Immature natural killer cell (primary cell): ENCODE results near the gene DCAF6. TPM values are rescaled to one million over a fixed set of nuclear protein-coding genes. Genes with fewer than 3 reads are reported as not detected.

Source experiments
- DNase-seq, 3 donors: peaks; one replicate each; pipeline ENCODE4 v3.0.0; 2022; ENCODE audit warnings: mixed read lengths in 1 of 3
- H3K27ac Mint-ChIP-seq, 6 donors: one replicate each; pipeline ENCODE4 v1.8.0; 2020; ENCODE audit warnings: mixed read lengths in 6 of 6, mild to moderate bottlenecking in 5 of 6, inconsistent platforms in 4 of 6, moderate library complexity in 3 of 6
- H3K27me3 Mint-ChIP-seq, 3 donors: one replicate each; pipeline ENCODE4 v1.8.0; 2020 to 2021; ENCODE audit warnings: low read depth in 3 of 3, mild to moderate bottlenecking in 3 of 3, mixed read lengths in 3 of 3, moderate library complexity in 3 of 3, inconsistent platforms in 1 of 3
- H3K36me3 Mint-ChIP-seq, 3 donors: one replicate each; pipeline ENCODE4 v1.8.0; 2020; ENCODE audit warnings: mixed read lengths in 3 of 3, inconsistent platforms in 2 of 3, mild to moderate bottlenecking in 2 of 3
- H3K4me1 Mint-ChIP-seq, 2 donors: one replicate each; pipeline ENCODE4 v1.8.0; 2020; ENCODE audit warnings: inconsistent platforms in 2 of 2, mild to moderate bottlenecking in 2 of 2, mixed read lengths in 2 of 2, moderate library complexity in 1 of 2
- H3K4me3 Mint-ChIP-seq, 5 donors: one replicate each; pipeline ENCODE4 v1.8.0; 2020; ENCODE audit warnings: mild to moderate bottlenecking in 5 of 5, mixed read lengths in 5 of 5, inconsistent platforms in 3 of 5, moderate library complexity in 3 of 5
- H3K9me3 Mint-ChIP-seq, 6 donors: one replicate each; pipeline ENCODE4 v1.8.0; 2020; ENCODE audit warnings: mild to moderate bottlenecking in 6 of 6, mixed read lengths in 6 of 6, inconsistent platforms in 4 of 6, moderate library complexity in 3 of 6
- polyA plus RNA-seq, 3 donors: library from polyadenylated mRNA; unstranded; fragments of 300-500 nt; fragmentation: Illumina TruSeq; gene quantifications; one replicate each; pipeline ENCODE4 v1.2.3, GENCODE V29; 2021

Gene DCAF6
- polyA plus RNA-seq, 3 donors from 2014 or later: 9.6 to 13.6 (median 10.3) TPM

DNA sequence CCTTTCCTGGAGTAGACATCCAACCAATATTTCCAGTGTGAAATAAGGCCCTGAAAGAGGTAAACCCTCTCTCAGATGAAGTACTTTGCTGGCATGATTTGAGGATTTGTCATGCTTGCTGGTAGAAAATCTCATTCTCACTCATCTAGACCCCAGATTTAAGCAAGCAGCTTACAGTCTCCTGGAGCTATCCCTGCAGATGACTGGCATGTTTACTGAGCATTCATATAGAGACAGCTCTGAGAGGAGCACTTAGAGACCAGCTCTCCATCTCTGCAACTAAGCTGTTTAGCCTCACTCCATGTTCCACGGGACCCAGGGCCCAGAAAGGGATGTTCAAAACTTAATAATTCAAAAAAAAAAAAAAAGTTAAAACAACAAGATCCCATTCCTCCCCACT is 166.0 kb downstream of the DCAF6 start:
- Mint-ChIP-seq H3K36me3 (no peaks in the 10 kb centered on the region), H3K9me3 (no peaks in the 10 kb centered on the region), H3K27ac (no peak overlapping the region), H3K4me1 (no peaks in the 10 kb centered on the region), H3K27me3 (peaks cover 0 to 3% (median 3%) of the 10 kb centered on the region in 3 donors), H3K4me3 (no peak overlapping the region)
- no peak for DNase-seq

DNA sequence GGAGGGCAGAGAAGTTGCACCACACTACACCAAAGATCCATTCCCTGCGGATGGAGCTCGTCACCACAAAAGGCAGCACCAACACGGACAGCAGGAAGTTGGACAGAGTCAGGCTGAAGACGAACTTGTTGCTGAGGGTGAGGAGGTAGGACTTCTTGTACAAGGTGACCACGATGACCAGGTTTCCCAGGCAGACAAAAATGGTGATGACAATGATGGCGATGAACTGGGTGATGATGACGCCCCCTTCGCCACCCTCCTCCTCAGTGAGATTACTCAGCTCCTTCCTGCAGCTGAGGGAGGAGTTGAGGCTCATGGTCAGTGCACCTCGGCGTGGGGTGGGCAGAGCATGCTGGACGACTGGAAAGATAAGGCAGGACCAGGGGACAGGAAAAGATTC is 168.1 kb downstream of the DCAF6 start:
- H3K27me3 Mint-ChIP-seq: peaks cover 0 to 5% (median 4%) of the 10 kb centered on the region in 3 donors
- no peaks in the 10 kb centered on the region for H3K9me3 Mint-ChIP-seq
- H3K36me3 Mint-ChIP-seq: no peaks in the 10 kb centered on the region
- H3K27ac Mint-ChIP-seq: no peak overlapping the region
- H3K4me1 Mint-ChIP-seq: no peaks in the 10 kb centered on the region
- DNase-seq: no peak
- no peak overlapping the region for H3K4me3 Mint-ChIP-seq

DNA sequence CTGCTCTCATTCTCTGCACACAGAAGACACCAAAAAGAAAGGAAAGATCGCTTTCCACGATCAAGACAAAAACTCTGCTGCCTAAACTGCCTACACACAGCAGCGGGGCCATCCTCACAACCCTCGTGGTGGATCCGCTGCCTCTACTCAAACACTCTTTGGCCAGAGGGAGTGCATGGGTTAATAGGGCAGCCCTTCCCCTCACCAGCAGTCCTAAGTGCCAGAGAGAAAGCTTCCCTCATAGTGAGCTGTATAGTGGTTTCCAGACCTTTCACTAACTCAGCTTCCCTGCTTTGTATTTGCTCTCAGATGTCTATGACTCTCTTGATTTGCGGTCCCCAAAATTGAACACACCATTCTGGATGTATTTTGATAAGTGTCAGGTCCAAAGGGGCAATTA is 169.4 kb downstream of the DCAF6 start:
- no peak for DNase-seq
- Mint-ChIP-seq H3K4me3 (no peak overlapping the region), H3K9me3 (no peaks in the 10 kb centered on the region), H3K27me3 (peaks cover 0 to 6% (median 5%) of the 10 kb centered on the region in 3 donors), H3K27ac (no peak overlapping the region), H3K36me3 (no peaks in the 10 kb centered on the region), H3K4me1 (no peaks in the 10 kb centered on the region)

DNA sequence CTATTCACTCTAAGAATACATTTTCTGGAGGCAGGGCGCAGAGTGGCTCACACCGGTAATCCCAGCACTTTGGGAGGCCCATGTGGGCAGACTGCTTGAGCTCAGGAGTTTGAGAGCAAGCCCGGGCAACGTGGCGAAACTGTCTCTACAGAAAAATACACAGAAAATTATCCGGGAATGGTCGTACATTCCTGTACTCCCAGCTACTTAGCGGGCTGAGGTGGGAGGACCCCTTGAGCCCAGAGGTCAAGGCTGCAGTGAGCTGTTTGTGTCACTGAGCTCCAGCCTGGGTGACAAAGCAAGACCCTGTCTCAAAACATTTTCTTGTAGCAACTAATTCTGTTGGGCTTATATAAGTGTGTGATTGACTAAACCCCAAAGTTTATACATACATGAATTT is 169.8 kb downstream of the DCAF6 start:
- DNase-seq: no peak
- Mint-ChIP-seq H3K4me1 (no peaks in the 10 kb centered on the region), H3K27me3 (peaks cover 0 to 6% (median 5%) of the 10 kb centered on the region in 3 donors), H3K27ac (no peak overlapping the region), H3K4me3 (no peak overlapping the region), H3K9me3 (no peaks in the 10 kb centered on the region), H3K36me3 (no peaks in the 10 kb centered on the region)

DNA sequence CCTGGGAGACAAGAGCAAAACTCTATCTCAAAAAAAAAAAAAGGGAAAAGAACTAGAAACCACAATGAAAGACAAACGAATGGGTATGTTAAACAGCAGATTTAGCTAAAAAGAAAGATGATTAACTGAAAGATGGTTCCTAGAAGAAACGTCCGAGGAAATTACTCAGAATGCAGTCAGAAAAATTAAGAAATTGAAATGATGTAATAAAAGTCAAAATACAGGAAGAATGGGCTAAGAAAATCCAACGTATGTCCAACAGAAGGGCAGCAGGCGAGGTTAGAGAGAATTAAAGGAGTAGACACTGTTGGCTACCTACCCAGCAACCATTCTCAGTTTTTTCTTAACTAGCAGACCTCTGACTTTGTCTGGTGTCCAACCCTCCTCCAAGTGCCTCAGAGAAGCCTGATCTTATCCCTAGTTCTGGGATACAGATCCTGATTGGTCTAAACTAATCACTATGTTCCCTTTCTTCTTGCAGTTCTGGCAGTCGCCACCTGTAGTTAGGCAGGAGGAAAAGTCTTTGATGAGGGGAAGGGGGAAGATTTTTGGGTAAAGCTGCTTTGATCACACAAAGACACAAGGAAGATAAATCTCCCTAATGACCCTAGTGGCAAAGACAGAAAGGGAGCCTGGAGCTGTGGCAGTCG is 174.5 kb downstream of the DCAF6 start:
- DNase-seq: no peak
- Mint-ChIP-seq H3K27ac (no peak overlapping the region), H3K4me1 (no peaks in the 10 kb centered on the region), H3K4me3 (no peak overlapping the region), H3K9me3 (no peaks in the 10 kb centered on the region), H3K36me3 (peaks cover 0 to 5% (median 0%) of the 10 kb centered on the region in 3 donors), H3K27me3 (peaks cover 0 to 5% (median 3%) of the 10 kb centered on the region in 3 donors)

DNA sequence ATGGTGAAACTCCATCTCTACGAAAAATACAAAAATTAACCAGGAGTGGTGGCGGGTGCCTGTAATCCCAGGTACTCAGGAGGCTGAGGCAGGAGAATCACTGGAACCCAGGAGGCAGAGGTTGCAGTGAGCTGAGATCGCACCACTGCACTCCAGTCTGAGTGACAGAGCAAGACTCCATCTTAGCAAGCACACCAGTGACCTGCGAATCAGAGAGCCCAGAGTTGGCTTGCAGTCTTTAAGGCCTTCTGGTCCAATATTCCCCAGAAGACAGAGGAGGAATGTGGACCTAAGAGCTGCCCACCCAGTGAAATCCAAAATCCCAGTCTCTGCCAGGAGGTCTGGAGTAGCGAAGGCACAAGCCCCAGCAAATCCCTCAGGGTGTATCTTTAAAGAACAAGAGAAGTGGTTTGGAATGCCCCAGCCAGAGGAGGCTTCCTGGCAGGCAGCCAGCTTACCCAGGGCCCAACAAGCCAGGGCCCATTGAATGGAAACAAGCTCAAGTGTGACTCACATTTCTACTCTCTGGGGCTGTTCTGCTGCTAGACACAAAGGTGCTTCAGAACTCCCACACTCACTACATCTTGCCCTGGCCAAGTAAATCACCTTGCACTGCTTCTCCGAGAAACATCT is 176.3 kb downstream of the DCAF6 start:
- Mint-ChIP-seq H3K36me3 (peaks cover 0 to 5% (median 0%) of the 10 kb centered on the region in 3 donors), H3K4me1 (no peaks in the 10 kb centered on the region), H3K9me3 (no peaks in the 10 kb centered on the region), H3K27me3 (peaks cover 0 to 3% (median 2%) of the 10 kb centered on the region in 3 donors), H3K4me3 (no peak overlapping the region), H3K27ac (no peak overlapping the region)
- no peak for DNase-seq

DNA sequence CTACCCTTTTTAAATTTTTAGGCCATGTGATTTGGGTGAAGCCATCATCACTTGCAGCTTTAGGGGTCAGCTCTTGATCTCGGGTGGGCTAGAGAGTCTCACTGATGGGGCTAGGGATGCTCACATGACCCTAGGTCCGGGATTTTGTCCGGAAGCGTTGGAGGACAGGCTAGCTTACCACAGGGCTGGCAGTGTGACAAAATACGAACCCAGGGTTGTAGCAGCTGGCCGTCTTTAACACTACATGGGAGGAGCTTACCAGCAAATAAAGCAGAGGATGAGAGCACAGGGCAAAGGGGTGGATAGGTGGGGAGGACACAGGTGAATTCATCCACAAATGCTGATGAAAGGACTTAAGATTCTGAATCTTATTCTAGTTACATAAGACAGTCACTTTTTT is 178.4 kb downstream of the DCAF6 start:
- H3K27ac Mint-ChIP-seq: no peak overlapping the region
- no peak overlapping the region for H3K4me3 Mint-ChIP-seq
- no peaks in the 10 kb centered on the region for H3K27me3 Mint-ChIP-seq
- DNase-seq: no peak
- H3K36me3 Mint-ChIP-seq: peaks cover 0 to 5% (median 0%) of the 10 kb centered on the region in 3 donors
- H3K4me1 Mint-ChIP-seq: no peaks in the 10 kb centered on the region
- H3K9me3 Mint-ChIP-seq: no peaks in the 10 kb centered on the region

DNA sequence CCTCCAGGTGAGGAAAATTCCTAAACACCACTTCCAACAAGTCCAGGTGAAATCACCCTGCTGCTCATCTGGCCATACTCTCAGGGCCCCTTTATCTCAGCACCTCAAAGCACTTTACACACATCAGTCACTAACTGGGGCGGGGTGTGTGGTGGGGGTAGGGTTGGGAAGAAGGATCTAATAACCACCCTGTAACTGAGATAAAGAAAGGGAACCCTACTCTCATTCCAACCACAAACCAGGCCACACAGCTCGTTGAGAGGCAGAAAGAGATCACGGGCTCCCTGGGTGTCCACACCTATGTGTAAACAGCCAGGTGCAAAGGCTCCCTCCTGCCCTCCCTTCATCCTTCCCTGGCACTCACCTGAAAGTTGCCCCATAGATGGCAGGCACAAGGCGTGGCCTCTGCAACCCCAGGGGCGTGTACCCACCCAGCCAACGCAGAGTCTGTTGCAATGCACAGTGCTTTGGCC is 179.9 kb downstream of the DCAF6 start:
- Mint-ChIP-seq H3K27me3 (no peaks in the 10 kb centered on the region), H3K4me3 (no peak overlapping the region), H3K36me3 (peaks cover 0 to 5% (median 0%) of the 10 kb centered on the region in 3 donors), H3K4me1 (no peaks in the 10 kb centered on the region), H3K9me3 (no peaks in the 10 kb centered on the region), H3K27ac (no peak overlapping the region)
- no peak for DNase-seq

DNA sequence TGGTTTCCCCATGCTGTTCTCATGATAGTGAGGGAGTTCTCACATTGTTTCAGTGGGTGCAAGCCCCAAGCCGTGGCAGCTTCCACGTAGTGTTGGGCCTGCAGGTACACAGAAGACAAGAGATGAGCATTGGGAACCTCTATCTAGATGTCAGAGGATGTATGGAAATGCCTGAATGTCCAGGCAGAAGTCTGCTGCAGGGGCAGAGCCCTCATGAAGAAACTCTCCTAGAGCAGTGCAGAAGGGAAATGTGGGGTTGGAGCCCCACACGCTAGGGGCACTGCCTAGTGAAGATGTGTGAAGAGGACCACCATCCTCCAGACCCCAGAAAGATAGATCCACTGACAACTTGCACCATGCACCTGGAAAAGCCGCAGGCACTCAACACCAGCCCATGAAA is 183.3 kb downstream of the DCAF6 start:
- H3K36me3 Mint-ChIP-seq: no peaks in the 10 kb centered on the region
- H3K9me3 Mint-ChIP-seq: no peaks in the 10 kb centered on the region
- H3K27ac Mint-ChIP-seq: no peak overlapping the region
- peaks cover 0 to 4% (median 1%) of the 10 kb centered on the region in 3 donors for H3K27me3 Mint-ChIP-seq
- H3K4me1 Mint-ChIP-seq: no peaks in the 10 kb centered on the region
- H3K4me3 Mint-ChIP-seq: no peak overlapping the region
- DNase-seq: no peak

DNA sequence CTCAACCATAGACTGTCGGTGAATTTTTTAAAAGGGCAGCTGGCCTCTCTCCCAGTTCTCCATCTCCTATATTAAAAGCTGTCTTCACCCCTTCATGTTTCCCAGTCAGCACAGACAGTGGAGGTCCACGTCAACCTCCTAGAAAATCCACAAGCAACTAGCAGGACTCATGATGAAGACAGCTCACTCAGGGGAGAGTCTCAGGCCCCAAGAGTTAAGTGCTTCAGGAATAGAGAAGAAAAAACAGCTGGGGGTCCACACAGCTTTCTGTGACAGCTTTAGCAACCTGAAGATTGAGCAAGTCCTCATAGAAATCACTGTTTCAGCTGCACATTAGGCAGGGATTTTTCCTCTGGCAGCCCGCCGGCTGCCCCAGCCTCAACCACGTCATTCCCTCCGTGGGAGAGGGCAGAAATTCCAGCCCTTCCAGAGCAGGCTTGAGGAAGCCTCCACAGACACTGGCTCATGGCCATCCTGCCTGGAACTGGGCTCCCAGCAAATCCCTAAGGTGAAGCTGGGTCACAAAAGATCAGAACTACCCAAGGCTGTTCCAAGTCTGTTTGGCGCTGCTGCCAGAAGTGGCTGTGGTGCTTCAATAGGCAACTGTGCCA is 185.0 kb downstream of the DCAF6 start:
- H3K27ac Mint-ChIP-seq: no peak overlapping the region
- no peaks in the 10 kb centered on the region for H3K4me1 Mint-ChIP-seq
- no peak for DNase-seq
- no peaks in the 10 kb centered on the region for H3K36me3 Mint-ChIP-seq
- no peak overlapping the region for H3K4me3 Mint-ChIP-seq
- no peaks in the 10 kb centered on the region for H3K9me3 Mint-ChIP-seq
- peaks cover 0 to 4% (median 1%) of the 10 kb centered on the region in 3 donors for H3K27me3 Mint-ChIP-seq

DNA sequence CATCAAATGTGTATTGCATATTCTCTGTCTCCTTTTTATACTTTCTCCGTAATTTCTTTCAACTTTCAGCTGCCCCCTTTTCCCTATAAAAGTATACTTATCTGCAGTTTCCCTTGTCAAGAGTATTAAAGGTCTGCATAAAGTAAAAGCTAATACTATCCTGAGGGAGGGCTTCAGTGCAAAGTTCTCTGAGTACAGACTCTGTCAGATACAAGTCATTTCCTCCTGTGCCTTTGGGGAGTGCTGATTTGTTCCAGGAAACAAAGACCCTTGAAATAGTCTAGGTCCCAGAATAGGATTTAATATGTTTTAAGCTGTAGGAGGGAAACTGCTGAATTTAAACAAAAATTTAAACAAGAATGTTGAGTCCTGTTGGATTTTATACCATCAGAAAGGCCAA is 188.6 kb downstream of the DCAF6 start:
- Mint-ChIP-seq H3K9me3 (no peaks in the 10 kb centered on the region), H3K36me3 (no peaks in the 10 kb centered on the region), H3K27me3 (peaks cover 0 to 6% (median 4%) of the 10 kb centered on the region in 3 donors), H3K4me1 (no peaks in the 10 kb centered on the region), H3K27ac (no peak overlapping the region), H3K4me3 (no peak overlapping the region)
- no peak for DNase-seq

Other genes with a start within 250 kb of the DCAF6 start
- 10 to 100 TPM in 2 of 3 donors, 1 to 10 TPM in 1; 6.8 to 14.3 (median 12.1) TPM for gene MPZL1, start 214.7 kb upstream of the DCAF6 start, polyA plus RNA-seq
- gene ADCY10, start 22.5 kb upstream of the DCAF6 start, polyA plus RNA-seq: not detected
- gene MPC2, start 389 bp downstream of the DCAF6 start, polyA plus RNA-seq: 100 to 1,000 TPM in 2 of 3 donors, 10 to 100 TPM in 1; 76.5 to 119 (median 104) TPM
- gene GPR161, start 200.2 kb downstream of the DCAF6 start, polyA plus RNA-seq: not detected
- 10 to 100 TPM; 26.9 to 51.6 (median 51.4) TPM for gene TIPRL, start 242.3 kb downstream of the DCAF6 start, polyA plus RNA-seq